NOMO-1 (cell line): ENCODE measurements around the gene PCGF3.
"Not testable (repeated sequence)": the region's sequence is repeated elsewhere in the genome, so short reads cannot be mapped to it uniquely, and the experiment has no call there.

Experiments
- DNase-seq, 2 experiments: peaks; one replicate each; lab custom pipeline; 2025; ENCODE audit not compliant: unreplicated experiment in 2 of 2; lab: John Stamatoyannopoulos, UW

PCGF3 gene

GRCh38 chr4:667545-667925, 38.1 kb upstream of the PCGF3 start:
- DNase-seq = no peak

- not testable (repeated sequence) for DNase-seq
Measured at GRCh38 chr4:668219-668618, 37.4 kb upstream of the PCGF3 start.

- not testable (repeated sequence) for DNase-seq
Measured at GRCh38 chr4:669806-670559, 35.6 kb upstream of the PCGF3 start.

- DNase-seq = no peak
Measured at GRCh38 chr4:671769-672168, 33.9 kb upstream of the PCGF3 start.

GRCh38 chr4:673349-674091, 32.1 kb upstream of the PCGF3 start:
- DNase-seq = no peak

- DNase-seq = peak; percentile 91 to 94
Measured at GRCh38 chr4:674172-675035, 31.2 kb upstream of the PCGF3 start, which contains the start of the genes ATP5ME and MYL5. TSS of gene ATP5ME (minus strand) at chr4:674276. CDS start at chr4:674247, 29 bp downstream. TSS of gene MYL5 (plus strand) at chr4:674542. CDS start at chr4:678027, 3,485 bp downstream.

- peak in 1 of 2 experiments; percentile 62 for DNase-seq
Measured at GRCh38 chr4:675036-675882, 30.4 kb upstream of the PCGF3 start.

GRCh38 chr4:675980-676870, 29.4 kb upstream of the PCGF3 start:
- DNase-seq = no peak

- no peak for DNase-seq
Measured at GRCh38 chr4:676871-677235, 28.8 kb upstream of the PCGF3 start.

GRCh38 chr4:677431-678293, 28.0 kb upstream of the PCGF3 start:
- DNase-seq = no peak

GRCh38 chr4:678331-679103, 27.1 kb upstream of the PCGF3 start:
- no peak for DNase-seq

GRCh38 chr4:679104-679481, 26.5 kb upstream of the PCGF3 start:
- DNase-seq = no peak

GRCh38 chr4:679629-680028, 26.0 kb upstream of the PCGF3 start:
- DNase-seq = no peak

- no peak for DNase-seq
Measured at GRCh38 chr4:680091-680490, 25.5 kb upstream of the PCGF3 start.

GRCh38 chr4:680551-680927, 25.1 kb upstream of the PCGF3 start:
- no peak for DNase-seq

- no peak for DNase-seq
Measured at GRCh38 chr4:680928-681645, 24.5 kb upstream of the PCGF3 start.
